ENCODE results near the gene AQR. TPM values are rescaled to one million over a fixed set of nuclear protein-coding genes. Genes with fewer than 3 reads are reported as not detected.

AQR gene
- total and polyA plus RNA-seq, 2 of the 4 experiments (the other 2 are of a cell fraction): 17.9 to 29.6 TPM

DNA sequence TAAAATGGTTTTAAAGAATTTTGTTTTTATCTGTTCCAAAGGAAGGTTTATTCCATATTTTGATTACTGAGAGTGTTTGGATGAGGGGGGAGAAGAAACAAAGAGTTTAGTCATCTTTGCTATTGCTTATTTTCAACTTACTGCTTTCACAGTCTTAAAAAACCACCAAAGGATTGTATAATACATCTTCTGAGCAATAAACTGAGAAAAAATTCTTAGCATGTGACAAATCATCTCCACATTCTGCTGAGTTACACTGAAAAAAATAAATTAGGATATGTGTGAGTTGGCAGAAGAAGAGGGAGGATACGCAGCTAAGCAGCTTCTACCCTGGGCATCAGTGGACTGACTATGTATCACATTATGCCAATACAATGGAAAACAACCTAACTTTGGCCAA, 151.0 kb downstream of the AQR start:
- Histone ChIP-seq H4K20me1 (ENCODE audit: insufficient read depth, low read length) (no peaks in the 10 kb centered on the region), H3K4me1 (ENCODE audit: control insufficient read depth, insufficient read depth, low read length) (peaks cover 8% of the 10 kb centered on the region), H3K27ac (ENCODE audit: insufficient read depth, low read length) (no peak overlapping the region), H3K4me3 (ENCODE audit: insufficient read depth, low read depth, low read length) (no peak overlapping the region), H3K14ac (replicated peaks; ENCODE audit: low read depth, low read length) (no peak overlapping the region), H3K18ac (ENCODE audit: low read depth, low read length) (peak overlapping the region; percentile 2; the same call in 1 of the 2 replicates), H4K8ac (ENCODE audit: low read depth in 2 of 2, low read length in 2 of 2) (no peak overlapping the region), H3K9me1 (ENCODE audit: insufficient read depth, low read length) (0 out of 2 replicates have a peak, but pooled peaks cover 3% of the 10 kb centered on the region), H3K9me3 (ENCODE audit: control insufficient read depth, insufficient read depth, low read length) (no peaks in the 10 kb centered on the region), H3K4ac (ENCODE audit: low read depth, low read length) (no peak overlapping the region), H3K36me3 (ENCODE audit: control insufficient read depth, insufficient read depth, low read length) (no peaks in the 10 kb centered on the region), H3K9ac (ENCODE audit: low read depth, low read length) (no peak overlapping the region), H2BK15ac (ENCODE audit: low read depth, low read length) (no peak overlapping the region), H2BK120ac (ENCODE audit: low read depth, low read length) (no peak overlapping the region), H2BK5ac (ENCODE audit: low read depth, low read length, poor library complexity, severe bottlenecking) (peak overlapping the region; percentile 46), H3K23ac (ENCODE audit: low read depth, low read length) (no peak overlapping the region), H4K5ac (ENCODE audit: low read depth, low read length) (no peak overlapping the region; the same call in 1 of the 2 replicates), H2AK9ac (replicated peaks; ENCODE audit: low read depth, low read length, poor library complexity) (no peak overlapping the region), H4K91ac (ENCODE audit: insufficient read depth, low read depth, low read length) (no peak overlapping the region), H3K4me2 (ENCODE audit: low read depth, low read length) (no peak overlapping the region), H2AK5ac (ENCODE audit: low read depth, low read length) (peak overlapping the region; percentile 20; the same call in 1 of the 2 replicates), H2AFZ (replicated peaks; ENCODE audit: low read length, poor library complexity) (no peak overlapping the region), H2BK20ac (ENCODE audit: low read depth, low read length) (0 out of 2 replicates have a peak overlapping the region, but pooled peaks have one; percentile 2), H3K79me1 (ENCODE audit: low read depth in 1 of 2, low read length in 2 of 2) (no peaks in the 10 kb centered on the region), H3K56ac (ENCODE audit: extremely low read depth, insufficient read depth, low read length) (no peak overlapping the region), H3K27me3 (ENCODE audit: control insufficient read depth, insufficient read depth, low read length) (peaks cover 4% of the 10 kb centered on the region)
- BruUV-seq (replicated peaks): no TSS peak
- no CpG with 5 or more reads among the region's 1 CpG for WGBS, 2 experiments (ENCODE audit: extremely low coverage in 2 of 2, insufficient read length in 1 of 2)
- dilution Hi-C loops (cut with HindIII; ENCODE audit: low sequenced_read_pairs, unreplicated experiment): no loop called here
- in situ Hi-C loops (cut with MboI; ENCODE audit: low sequenced_read_pairs): no loop called here
- DNase-seq: peak; percentile 75
- intact Hi-C loops (cut with micrococcal nuclease): no loop called here
- ChIA-PET CTCF (no interaction called here), POLR2A (ENCODE audit: unreplicated experiment) (no interaction called here)
- 0 out of 2 replicates have a peak, but pooled peaks have one; percentile 5 for TF ChIP-seq FOS (IDR thresholded peaks at IDR 0.05; ENCODE audit: low read depth, low read length)
- TF ChIP-seq CEBPB (IDR thresholded peaks at IDR 0.05; ENCODE audit: low read depth, low read length): peak; percentile 14; the same call in 1 of the 2 replicates
- peak; percentile 37; the same call in 1 of the 2 replicates for TF ChIP-seq MAFK (IDR thresholded peaks at IDR 0.05; ENCODE audit: low read depth, low read length)
- TF ChIP-seq BHLHE40 (IDR thresholded peaks at IDR 0.05; ENCODE audit: low read depth, low read length): no peak
- ATAC-seq (ENCODE audit: low read depth): peak; percentile 78

Data from IMR-90 (cell line).